A549 (cell line): ENCODE measurements around the gene S100A4.

Source experiments
- CBX8 ChIP-seq: fragments of 200-600 bp; sonication (generic); IDR thresholded peaks from 2 replicates; pipeline ENCODE4 v1.6.1; 2016
- CTCF ChIP-seq: fragments of >200 bp; sonication (Bioruptor Twin); formaldehyde crosslinking; IDR thresholded peaks from 3 replicates; pipeline ENCODE4 v1.5.1; 2016
- KDM5A ChIP-seq: fragments of 200-600 bp; sonication (generic); IDR thresholded peaks from 2 replicates; pipeline ENCODE4 v1.6.1; 2016; ENCODE audit warnings: antibody characterized with exemption, mild to moderate bottlenecking
- MAX ChIP-seq: IDR thresholded peaks from 2 replicates; pipeline ENCODE4 v1.6.1; 2012
- POLR2A ChIP-seq: IDR thresholded peaks from 2 replicates; pipeline ENCODE4 v1.6.1; 2012; ENCODE audit warnings: mild to moderate bottlenecking, low read length
- RAD21 ChIP-seq, 2 experiments: fragments of >200 bp in 1 of 2; sonication (Bioruptor Twin) in 1 of 2; formaldehyde crosslinking in 1 of 2; IDR thresholded peaks in 1 of 2; conservative IDR thresholded peaks in 1 of 2; 2 replicates in 1 of 2; 3 replicates in 1 of 2; pipeline ENCODE4 v1.6.1; 2012 to 2018; ENCODE audit warnings: inconsistent platforms in 1 of 2

- TF ChIP-seq CTCF (no peak), CBX8 (no peak), KDM5A (no peak), POLR2A (no peak), MAX (no peak), RAD21 (conservative IDR thresholded peaks at IDR 0.05 in 1 of 2, IDR thresholded peaks at IDR 0.05 in 1 of 2) (no peak)
Observed at GRCh38 chr1:153571706-153572105, 26.1 kb upstream of the S100A4 start.
